GM12873 (cell line): Measurements from ENCODE around the gene CLDN11.

Source experiments
- TF ChIP-seq, protein P1 (sequence below): IDR thresholded peaks from 2 replicates; pipeline ENCODE4 v1.5.1; 2012; ENCODE audit warnings: low read depth, mild to moderate bottlenecking, moderate library complexity, low read length, control low read depth; ENCODE audit not compliant: insufficient read depth; ENCODE audit errors: missing control alignments

The CLDN11 gene

DNA sequence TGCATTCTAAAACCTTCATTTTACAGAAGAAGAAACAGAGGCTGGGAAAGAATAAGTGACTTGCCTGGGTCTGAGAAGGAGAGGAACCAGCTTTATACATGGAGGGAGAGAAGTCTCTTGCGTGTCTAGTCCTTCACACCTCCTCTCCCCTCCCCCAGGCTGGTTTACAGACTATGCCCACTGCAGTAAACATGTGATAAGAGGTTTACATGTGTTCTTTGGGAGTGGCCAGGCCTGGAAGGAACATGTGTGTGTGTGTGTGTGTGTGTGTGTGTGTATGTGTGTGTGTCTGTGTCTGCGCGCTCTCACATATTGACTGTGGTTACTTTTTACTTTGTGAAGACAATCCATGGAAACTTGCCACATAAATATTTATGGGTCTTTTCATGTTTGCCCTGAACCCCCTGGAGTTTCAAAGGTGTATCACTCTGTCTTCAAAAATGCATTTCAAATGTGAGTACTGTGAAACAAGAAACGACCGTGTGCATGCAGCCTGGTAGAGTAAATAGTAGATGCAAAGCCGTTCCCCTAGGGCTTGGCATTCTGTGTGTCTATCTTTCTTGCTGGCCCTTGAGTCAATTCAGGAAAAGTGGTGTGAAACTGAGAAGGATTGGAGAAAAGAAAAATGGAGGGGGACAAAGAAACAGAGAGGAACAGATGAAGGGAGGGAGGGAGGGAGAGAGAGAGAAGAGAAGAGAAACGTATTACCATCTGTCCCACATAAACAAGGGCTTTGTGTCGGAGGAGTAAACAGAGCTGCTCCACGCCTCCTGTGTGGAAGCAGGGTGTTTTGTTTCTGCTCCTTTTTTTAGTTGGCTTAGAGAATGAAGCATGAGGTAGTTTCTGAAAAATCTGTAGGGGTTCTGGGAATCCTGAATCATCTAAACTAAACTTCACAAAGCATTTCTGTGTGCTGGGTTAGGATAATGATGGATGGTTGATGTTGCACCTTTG is 51.7 kb downstream of the CLDN11 start:
- TF ChIP-seq, protein P1, sequence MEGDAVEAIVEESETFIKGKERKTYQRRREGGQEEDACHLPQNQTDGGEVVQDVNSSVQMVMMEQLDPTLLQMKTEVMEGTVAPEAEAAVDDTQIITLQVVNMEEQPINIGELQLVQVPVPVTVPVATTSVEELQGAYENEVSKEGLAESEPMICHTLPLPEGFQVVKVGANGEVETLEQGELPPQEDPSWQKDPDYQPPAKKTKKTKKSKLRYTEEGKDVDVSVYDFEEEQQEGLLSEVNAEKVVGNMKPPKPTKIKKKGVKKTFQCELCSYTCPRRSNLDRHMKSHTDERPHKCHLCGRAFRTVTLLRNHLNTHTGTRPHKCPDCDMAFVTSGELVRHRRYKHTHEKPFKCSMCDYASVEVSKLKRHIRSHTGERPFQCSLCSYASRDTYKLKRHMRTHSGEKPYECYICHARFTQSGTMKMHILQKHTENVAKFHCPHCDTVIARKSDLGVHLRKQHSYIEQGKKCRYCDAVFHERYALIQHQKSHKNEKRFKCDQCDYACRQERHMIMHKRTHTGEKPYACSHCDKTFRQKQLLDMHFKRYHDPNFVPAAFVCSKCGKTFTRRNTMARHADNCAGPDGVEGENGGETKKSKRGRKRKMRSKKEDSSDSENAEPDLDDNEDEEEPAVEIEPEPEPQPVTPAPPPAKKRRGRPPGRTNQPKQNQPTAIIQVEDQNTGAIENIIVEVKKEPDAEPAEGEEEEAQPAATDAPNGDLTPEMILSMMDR: no peak

DNA sequence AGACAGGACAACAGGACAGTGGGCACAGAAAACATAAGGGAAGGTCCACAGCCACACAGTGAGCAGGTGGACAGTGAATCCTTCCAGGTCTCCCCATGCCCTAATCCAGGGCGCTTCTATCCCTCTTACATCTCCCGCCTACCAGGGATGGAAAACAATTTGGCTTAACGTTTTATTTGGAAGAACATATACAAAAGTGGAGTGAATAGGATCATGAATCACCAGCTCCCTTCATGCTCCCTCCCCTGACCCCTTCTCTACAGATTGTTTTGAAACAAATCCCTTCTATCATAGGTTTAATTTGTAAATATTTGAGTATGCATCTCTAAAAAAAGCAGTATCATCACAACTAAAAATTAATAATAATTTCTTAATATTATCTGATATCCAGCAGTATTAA is 52.5 kb downstream of the CLDN11 start:
- TF ChIP-seq, protein P1: no peak

DNA sequence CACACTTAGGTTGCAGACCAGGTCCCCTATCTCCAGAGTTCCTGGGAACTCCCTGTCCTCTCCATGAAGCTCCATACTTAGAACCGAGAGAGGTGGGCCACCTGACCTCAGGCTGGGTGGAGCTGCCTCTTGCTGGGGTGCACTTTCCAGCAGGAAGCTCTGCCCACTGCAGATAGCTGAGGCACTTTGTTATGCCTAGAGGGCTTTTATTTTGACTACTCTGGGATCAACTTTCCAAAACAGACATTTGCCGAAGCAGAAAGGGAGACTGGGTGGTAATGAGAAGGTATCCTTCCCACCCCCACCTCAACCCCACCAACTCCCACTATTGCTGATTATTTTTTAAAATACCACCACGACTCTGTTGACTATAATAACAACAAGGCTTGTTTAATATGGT is 54.7 kb downstream of the CLDN11 start:
- TF ChIP-seq, protein P1: no peak

DNA sequence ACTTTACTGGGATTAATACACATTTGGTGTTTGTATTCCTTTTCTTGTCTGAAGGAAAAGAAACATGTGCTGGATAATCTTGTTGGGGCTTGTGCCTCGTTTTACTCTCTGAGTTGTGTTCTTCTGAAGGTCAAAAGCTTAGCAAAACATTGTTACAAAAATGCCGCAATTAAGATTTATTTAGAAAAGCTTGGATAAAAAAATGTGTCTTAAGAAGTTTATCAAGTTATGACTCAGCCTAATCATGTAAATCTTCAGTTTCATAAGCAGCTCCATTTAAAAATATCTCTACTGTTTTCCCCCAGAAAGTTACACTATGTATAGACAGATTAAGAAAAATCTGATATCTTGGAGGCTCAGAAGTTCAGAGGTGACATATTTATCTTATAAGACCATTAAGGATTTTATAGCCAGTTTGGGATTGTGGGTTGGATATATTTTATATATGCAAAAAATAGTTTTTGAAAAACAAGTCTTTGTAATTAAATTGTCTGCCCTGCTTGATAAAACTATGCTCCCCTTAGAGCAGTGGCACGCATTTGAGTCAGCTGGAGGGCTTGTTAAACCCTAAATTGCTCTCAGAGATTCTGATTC is 56.5 kb downstream of the CLDN11 start:
- TF ChIP-seq, protein P1: no peak

DNA sequence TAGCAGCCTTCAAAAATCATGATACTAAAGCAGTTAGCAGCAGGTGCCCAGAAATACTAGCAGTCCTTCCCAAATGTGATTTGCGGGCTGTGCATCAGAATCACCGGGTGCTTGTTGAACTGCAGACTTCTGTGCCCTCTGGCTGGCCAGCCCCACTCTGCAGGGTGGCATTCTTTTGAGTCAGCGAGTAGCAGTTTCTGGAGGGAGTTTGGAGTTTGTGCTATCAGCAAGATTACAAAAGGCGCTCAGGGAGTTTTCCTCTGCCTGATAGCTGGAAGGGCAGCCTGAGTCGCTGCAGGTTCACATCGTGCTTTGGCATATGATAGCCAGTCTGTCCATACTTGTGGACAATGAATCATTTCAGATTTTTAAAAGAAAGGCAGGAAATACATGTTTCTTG is 57.6 kb downstream of the CLDN11 start:
- TF ChIP-seq, protein P1: no peak

DNA sequence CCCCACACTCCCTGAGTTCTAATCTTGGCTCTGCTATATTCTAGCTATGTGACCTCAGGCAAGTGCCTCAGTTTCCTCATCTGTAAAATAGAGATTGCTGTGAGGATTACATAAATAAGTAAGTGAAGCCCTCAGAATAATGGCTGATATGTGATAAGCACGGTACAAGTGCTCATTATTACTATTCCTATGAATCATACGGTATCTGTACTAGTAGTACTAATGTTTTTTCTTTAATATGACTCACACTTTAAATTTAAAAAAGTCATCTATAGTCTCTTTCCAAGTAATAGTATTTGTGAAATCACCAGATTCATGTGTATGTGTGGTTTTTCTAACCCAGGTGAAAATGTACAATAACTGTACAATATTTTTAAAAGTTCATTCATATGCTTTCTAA is 58.7 kb downstream of the CLDN11 start:
- TF ChIP-seq, protein P1: no peak

DNA sequence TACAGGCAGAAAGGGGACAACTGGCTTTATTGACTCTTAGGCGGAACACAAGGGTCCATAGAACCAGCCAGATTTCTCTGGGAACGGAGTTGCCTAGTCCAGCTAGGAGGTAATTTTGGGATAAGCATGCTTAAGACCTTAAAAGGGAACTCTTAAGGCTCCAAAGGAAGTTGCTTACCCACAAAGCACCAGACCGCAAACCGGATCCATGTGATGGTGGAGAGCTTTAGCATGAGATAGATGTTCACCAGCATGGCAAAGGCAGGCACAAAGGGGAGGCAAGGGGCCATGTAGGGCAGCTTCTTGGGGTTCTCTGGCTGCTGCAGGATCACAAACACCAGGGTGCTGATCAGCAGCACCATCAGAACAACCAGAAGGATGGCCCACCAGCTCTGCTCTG is 61.4 kb downstream of the CLDN11 start:
- TF ChIP-seq, protein P1: no peak
